Panc1 (cell line): Measurements from ENCODE around the gene SAT1. TPM values are rescaled to one million over a fixed set of nuclear protein-coding genes. Genes with fewer than 3 reads are reported as not detected.

ENCODE experiments used
- ATAC-seq: fragments of 200-7000 bp; cut with Tn5 transposase; 2 replicates; pipeline ENCODE4 v1.9.1; 2020; ENCODE audit warnings: mild to moderate bottlenecking, moderate library complexity
- BruUV-seq: library from RNA; stranded (reverse); fragments of 400-500 nt; replicated peaks from 2 replicates; lab custom pipeline; 2021; lab: Mats Ljungman, UMichigan
- CTCF ChIA-PET: fragments of 300-600 bp; sonication (Branson Sonifier 250); formaldehyde crosslinking; loops from one replicate; lab custom pipeline; 2022; ENCODE audit warnings: antibody characterized with exemption; lab: Charles Lee
- POLR2A ChIA-PET: fragments of 300-600 bp; sonication (Branson Sonifier 250); formaldehyde crosslinking; loops from one replicate; lab custom pipeline; 2022; ENCODE audit warnings: antibody characterized with exemption; lab: Charles Lee
- DNase-seq: peaks from one replicate; pipeline ENCODE4 v3.0.0-alpha.2; 2010; ENCODE audit warnings: low read depth, low spot score
- H3K27ac ChIP-seq: 2 replicates; pipeline ENCODE4 v1.5.1; 2011; ENCODE audit warnings: mild to moderate bottlenecking, low read length, inconsistent platforms
- H3K27me3 ChIP-seq: fragments of 200-500 bp; sonication (Bioruptor generic); 2 replicates; pipeline ENCODE4 v1.6.0; 2014; ENCODE audit warnings: low read length, inconsistent platforms; ENCODE audit not compliant: control insufficient read depth, insufficient read depth
- H3K36me3 ChIP-seq: fragments of 200-500 bp; sonication (Bioruptor generic); 2 replicates; pipeline ENCODE4 v1.5.1; 2014; ENCODE audit warnings: inconsistent platforms, mild to moderate bottlenecking, low read length, moderate library complexity; ENCODE audit not compliant: control insufficient read depth, insufficient read depth
- H3K4me1 ChIP-seq: 2 replicates; pipeline ENCODE4 v1.5.1; 2011; ENCODE audit warnings: inconsistent platforms, mild to moderate bottlenecking, low read length, moderate library complexity; ENCODE audit not compliant: control insufficient read depth, insufficient read depth
- H3K4me3 ChIP-seq, 2 experiments: 2 replicates each; pipeline ENCODE4 v1.5.1; 2011 to 2012; ENCODE audit warnings: low read depth in 2 of 2, low read length in 2 of 2, mild to moderate bottlenecking in 2 of 2, inconsistent platforms in 1 of 2, moderate library complexity in 1 of 2
- H3K9me3 ChIP-seq: fragments of 200-500 bp; sonication (Bioruptor generic); 2 replicates; pipeline ENCODE4 v1.5.1; 2014; ENCODE audit warnings: low read depth, mild to moderate bottlenecking, inconsistent platforms, low read length, moderate library complexity; ENCODE audit not compliant: control insufficient read depth, insufficient read depth
- POLR2AphosphoS5 ChIP-seq: IDR thresholded peaks from 2 replicates; pipeline ENCODE4 v1.6.1; 2012; ENCODE audit warnings: mild to moderate bottlenecking, low read depth, low read length, moderate library complexity
- SIN3A ChIP-seq: IDR thresholded peaks from 2 replicates; pipeline ENCODE4 v1.6.1; 2012; ENCODE audit warnings: low read depth, mild to moderate bottlenecking, low read length, moderate library complexity, borderline replicate concordance; ENCODE audit not compliant: insufficient read depth
- TCF7L2 ChIP-seq: IDR thresholded peaks from 2 replicates; pipeline ENCODE4 v1.6.1; 2011; ENCODE audit warnings: mild to moderate bottlenecking, low read depth, low read length, inconsistent platforms
- in situ Hi-C: cut with HindIII; loops from 2 replicates; pipeline ENCODE4 v1.10.0; 2016; ENCODE audit warnings: low sequenced_read_pairs, low pct_unique_long_range_greater_than_20kb
- intact Hi-C: fragments of 100-400 bp; cut with micrococcal nuclease; formaldehyde crosslinking; loops from one replicate; pipeline ENCODE4 v1.10.0; 2022; ENCODE audit not compliant: unreplicated experiment
- total RNA-seq: library from RNA; stranded (reverse); gene quantifications from one replicate; pipeline ENCODE4 v1.2.1, GENCODE V29; 2021; ENCODE audit not compliant: unreplicated experiment
- TF ChIP-seq, protein P1 (sequence below), 2 experiments: IDR thresholded peaks; 2 replicates each; pipeline ENCODE4 v1.6.1; 2011 to 2012; ENCODE audit warnings: low read depth in 2 of 2, control low read depth in 1 of 2, low read length in 1 of 2, mild to moderate bottlenecking in 1 of 2, moderate library complexity in 1 of 2; ENCODE audit not compliant: insufficient read depth in 1 of 2
- TF ChIP-seq, protein P2 (sequence below): fragments of 450-650 bp; IDR thresholded peaks from 2 replicates; pipeline ENCODE4 v1.5.1; 2017; ENCODE audit warnings: mild to moderate bottlenecking

Gene SAT1
- total RNA-seq, 1 experiment from 2014 or later = 173 TPM

DNA sequence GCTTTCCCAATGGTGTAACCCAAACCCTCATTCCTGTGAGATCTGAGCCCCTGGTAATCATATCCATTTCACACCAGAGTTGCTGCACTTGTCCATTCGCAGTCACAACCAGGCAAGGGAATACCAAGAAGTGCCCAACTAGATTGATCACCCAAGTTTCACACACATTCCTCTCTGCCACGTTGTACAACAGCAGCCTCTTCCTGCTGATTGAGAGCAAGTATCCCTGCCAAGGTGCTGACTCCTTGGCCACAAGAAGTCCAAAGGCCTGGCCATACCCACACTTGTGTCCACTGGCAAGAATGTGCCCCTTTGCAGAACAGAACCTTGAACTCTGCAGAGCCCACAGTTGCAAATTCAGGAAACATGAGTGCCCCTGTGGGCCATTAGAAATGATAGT lies 33.4 kb upstream of the SAT1 start:
- CTCF ChIA-PET = no interaction called here

DNA sequence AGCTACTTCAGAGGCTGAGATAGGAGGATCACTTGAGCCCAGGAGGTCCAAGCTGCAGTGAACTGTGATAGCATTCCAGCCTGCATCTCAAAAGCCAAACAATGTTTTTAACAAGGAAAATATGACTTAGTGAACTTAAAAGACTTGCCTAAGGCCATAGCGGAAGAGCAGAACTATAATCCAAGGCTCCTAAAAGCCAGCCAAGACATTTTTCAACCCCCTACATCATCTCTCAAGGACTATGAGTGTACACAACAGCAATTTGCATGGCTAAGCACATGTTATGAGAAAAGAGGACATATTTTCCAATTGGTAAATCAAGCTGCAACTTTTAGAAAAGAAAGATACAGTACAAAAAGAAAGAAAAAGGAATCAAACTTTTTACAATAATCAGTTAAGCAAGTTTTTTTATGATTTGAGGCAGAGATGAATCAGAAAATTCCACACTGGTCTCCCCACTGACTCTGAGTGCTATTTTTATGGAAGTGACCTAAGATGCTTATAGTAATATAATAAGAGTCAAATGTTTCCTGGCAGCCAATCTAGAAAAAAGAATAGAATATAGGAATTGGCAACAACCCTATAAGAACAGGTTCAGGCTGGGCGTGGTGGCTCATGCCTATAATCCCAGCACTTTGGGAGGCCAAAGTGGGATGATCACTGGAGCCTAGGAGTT lies 30.1 kb upstream of the SAT1 start:
- Histone ChIP-seq H3K4me1 (no peaks in the 10 kb centered on the region), H3K36me3 (no peaks in the 10 kb centered on the region), H3K27ac (no peak overlapping the region), H3K9me3 (no peaks in the 10 kb centered on the region), H3K4me3 (no peak overlapping the region), H3K27me3 (no peaks in the 10 kb centered on the region)
- TF ChIP-seq, protein P1, sequence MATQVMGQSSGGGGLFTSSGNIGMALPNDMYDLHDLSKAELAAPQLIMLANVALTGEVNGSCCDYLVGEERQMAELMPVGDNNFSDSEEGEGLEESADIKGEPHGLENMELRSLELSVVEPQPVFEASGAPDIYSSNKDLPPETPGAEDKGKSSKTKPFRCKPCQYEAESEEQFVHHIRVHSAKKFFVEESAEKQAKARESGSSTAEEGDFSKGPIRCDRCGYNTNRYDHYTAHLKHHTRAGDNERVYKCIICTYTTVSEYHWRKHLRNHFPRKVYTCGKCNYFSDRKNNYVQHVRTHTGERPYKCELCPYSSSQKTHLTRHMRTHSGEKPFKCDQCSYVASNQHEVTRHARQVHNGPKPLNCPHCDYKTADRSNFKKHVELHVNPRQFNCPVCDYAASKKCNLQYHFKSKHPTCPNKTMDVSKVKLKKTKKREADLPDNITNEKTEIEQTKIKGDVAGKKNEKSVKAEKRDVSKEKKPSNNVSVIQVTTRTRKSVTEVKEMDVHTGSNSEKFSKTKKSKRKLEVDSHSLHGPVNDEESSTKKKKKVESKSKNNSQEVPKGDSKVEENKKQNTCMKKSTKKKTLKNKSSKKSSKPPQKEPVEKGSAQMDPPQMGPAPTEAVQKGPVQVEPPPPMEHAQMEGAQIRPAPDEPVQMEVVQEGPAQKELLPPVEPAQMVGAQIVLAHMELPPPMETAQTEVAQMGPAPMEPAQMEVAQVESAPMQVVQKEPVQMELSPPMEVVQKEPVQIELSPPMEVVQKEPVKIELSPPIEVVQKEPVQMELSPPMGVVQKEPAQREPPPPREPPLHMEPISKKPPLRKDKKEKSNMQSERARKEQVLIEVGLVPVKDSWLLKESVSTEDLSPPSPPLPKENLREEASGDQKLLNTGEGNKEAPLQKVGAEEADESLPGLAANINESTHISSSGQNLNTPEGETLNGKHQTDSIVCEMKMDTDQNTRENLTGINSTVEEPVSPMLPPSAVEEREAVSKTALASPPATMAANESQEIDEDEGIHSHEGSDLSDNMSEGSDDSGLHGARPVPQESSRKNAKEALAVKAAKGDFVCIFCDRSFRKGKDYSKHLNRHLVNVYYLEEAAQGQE (IDR thresholded peaks at IDR 0.05; ENCODE audit: insufficient read depth in 1 of 2, low read depth in 2 of 2, low read length in 1 of 2) = no peak
- TF ChIP-seq SIN3A = no peak
- no peak for TF ChIP-seq POLR2AphosphoS5
- TF ChIP-seq, protein P2, sequence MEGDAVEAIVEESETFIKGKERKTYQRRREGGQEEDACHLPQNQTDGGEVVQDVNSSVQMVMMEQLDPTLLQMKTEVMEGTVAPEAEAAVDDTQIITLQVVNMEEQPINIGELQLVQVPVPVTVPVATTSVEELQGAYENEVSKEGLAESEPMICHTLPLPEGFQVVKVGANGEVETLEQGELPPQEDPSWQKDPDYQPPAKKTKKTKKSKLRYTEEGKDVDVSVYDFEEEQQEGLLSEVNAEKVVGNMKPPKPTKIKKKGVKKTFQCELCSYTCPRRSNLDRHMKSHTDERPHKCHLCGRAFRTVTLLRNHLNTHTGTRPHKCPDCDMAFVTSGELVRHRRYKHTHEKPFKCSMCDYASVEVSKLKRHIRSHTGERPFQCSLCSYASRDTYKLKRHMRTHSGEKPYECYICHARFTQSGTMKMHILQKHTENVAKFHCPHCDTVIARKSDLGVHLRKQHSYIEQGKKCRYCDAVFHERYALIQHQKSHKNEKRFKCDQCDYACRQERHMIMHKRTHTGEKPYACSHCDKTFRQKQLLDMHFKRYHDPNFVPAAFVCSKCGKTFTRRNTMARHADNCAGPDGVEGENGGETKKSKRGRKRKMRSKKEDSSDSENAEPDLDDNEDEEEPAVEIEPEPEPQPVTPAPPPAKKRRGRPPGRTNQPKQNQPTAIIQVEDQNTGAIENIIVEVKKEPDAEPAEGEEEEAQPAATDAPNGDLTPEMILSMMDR = no peak
- TF ChIP-seq TCF7L2 = no peak
- intact Hi-C loops (loop anchor here (10.0 kb wide), 1 partner anchor 152 kb away; the partner anchor contains the start of genes APOO and CXorf58), in situ Hi-C loops (no loop called here)
- BruUV-seq = no TSS peak
- no peak for ATAC-seq
- DNase-seq = no peak
- CTCF ChIA-PET = no interaction called here
- POLR2A ChIA-PET = interaction anchor here (1.0 kb wide), 1 partner anchor 10 kb away, joined by 4 read pairs; the partner anchor contains the start of gene ACOT9

More for the DNA sequence above, 33.4 kb upstream of the SAT1 start:
- no peak overlapping the region for H3K4me3 ChIP-seq
- in situ Hi-C loops (no loop called here), intact Hi-C loops (no loop called here)
- no TSS peak for BruUV-seq
- no peaks in the 10 kb centered on the region for H3K9me3 ChIP-seq
- H3K36me3 ChIP-seq = no peaks in the 10 kb centered on the region
- no peaks in the 10 kb centered on the region for H3K4me1 ChIP-seq
- ATAC-seq (no peak), DNase-seq (no peak)
- no peak for TF ChIP-seq POLR2AphosphoS5
- TF ChIP-seq, protein P1 (IDR thresholded peaks at IDR 0.05; ENCODE audit: insufficient read depth in 1 of 2, low read depth in 2 of 2, low read length in 1 of 2) = no peak
- TF ChIP-seq, protein P2 = no peak
- TF ChIP-seq TCF7L2 = no peak
- no peak for TF ChIP-seq SIN3A
- no peak overlapping the region for H3K27ac ChIP-seq
- no peaks in the 10 kb centered on the region for H3K27me3 ChIP-seq
- POLR2A ChIA-PET = interaction anchor here (0.7 kb wide), 1 partner anchor 33 kb away, joined by 10 read pairs; no protein-coding TSS in a partner anchor
